Measurements from ENCODE around the gene SLFN12L. TPM values are rescaled to one million over a fixed set of nuclear protein-coding genes. Genes with fewer than 3 reads are reported as not detected.

The SLFN12L gene
- total RNA-seq, 1 experiment from 2014 or later, result not detected

GRCh38 chr17:35568561-35568960 is 31.1 kb upstream of the SLFN12L start:
- Histone ChIP-seq H3K23me2 (ENCODE audit: insufficient read length, low read depth, low read length, poor library complexity, severe bottlenecking) (no peaks in the 10 kb centered on the region), H2BK15ac (ENCODE audit: low read depth, low read length) (no peak overlapping the region), H3K4me1 (ENCODE audit: insufficient read depth, low read length) (no peaks in the 10 kb centered on the region), H3K27ac (ENCODE audit: insufficient read length, low read depth, low read length) (no peak overlapping the region), H4K8ac (replicated peaks; ENCODE audit: insufficient read length, low read depth, low read length) (no peak overlapping the region), H3K27me3 (ENCODE audit: insufficient read depth, low read length) (no peaks in the 10 kb centered on the region), H2BK20ac (ENCODE audit: low read depth, low read length, poor library complexity, severe bottlenecking) (no peak overlapping the region), H3K79me2 (ENCODE audit: insufficient read depth, low read length) (peaks cover 10% of the 10 kb centered on the region; the same call in 1 of the 2 replicates), H2BK12ac (ENCODE audit: insufficient read length, low read depth, low read length) (no peak overlapping the region), H3K4me2 (ENCODE audit: insufficient read depth, insufficient read length, low read length) (peak overlapping the region; percentile 87), H2BK120ac (ENCODE audit: low read depth, low read length, poor library complexity, severe bottlenecking) (no peak overlapping the region), H2AK5ac (ENCODE audit: insufficient read length, low read length) (no peak overlapping the region), H2AFZ (ENCODE audit: low read length) (no peak overlapping the region), H3K23ac (ENCODE audit: insufficient read length, low read depth, low read length) (no peak overlapping the region), H4K20me1 (ENCODE audit: control insufficient read depth, insufficient read depth, insufficient read length) (no peaks in the 10 kb centered on the region), H3K79me1 (ENCODE audit: insufficient read depth, low read depth, low read length, poor library complexity, severe bottlenecking) (peaks cover 6% of the 10 kb centered on the region), H3K56ac (ENCODE audit: insufficient read length, low read depth, low read length) (no peak overlapping the region), H4K91ac (ENCODE audit: insufficient read length, low read depth, low read length) (no peak overlapping the region), H3K9me3 (ENCODE audit: control insufficient read depth, low read depth, low read length) (no peaks in the 10 kb centered on the region), H3K18ac (ENCODE audit: insufficient read length, low read depth, low read length) (no peak overlapping the region), H2BK5ac (ENCODE audit: insufficient read length, low read length) (no peak overlapping the region), H3T11ph (ENCODE audit: low read length) (no peak overlapping the region), H3K4ac (ENCODE audit: low read depth, low read length) (no peak overlapping the region), H3K14ac (ENCODE audit: insufficient read depth, low read length) (no peak overlapping the region), H3K9ac (ENCODE audit: extremely low read depth, insufficient read length, low read length) (peak overlapping the region; percentile 93), H4K5ac (ENCODE audit: insufficient read length, low read depth, low read length) (no peak overlapping the region)
- peaks cover 29% of the 10 kb centered on the region for H3K27me3 Mint-ChIP-seq (ENCODE audit: low read depth)
- H3K36me3 Mint-ChIP-seq (ENCODE audit: insufficient read depth in 1 of 3, low read depth in 3 of 3), result peaks cover 0 to 8% (median 5%) of the 10 kb centered on the region in 3 experiments; a peak in 6 of 7 replicates
- TF ChIP-seq, protein P1, sequence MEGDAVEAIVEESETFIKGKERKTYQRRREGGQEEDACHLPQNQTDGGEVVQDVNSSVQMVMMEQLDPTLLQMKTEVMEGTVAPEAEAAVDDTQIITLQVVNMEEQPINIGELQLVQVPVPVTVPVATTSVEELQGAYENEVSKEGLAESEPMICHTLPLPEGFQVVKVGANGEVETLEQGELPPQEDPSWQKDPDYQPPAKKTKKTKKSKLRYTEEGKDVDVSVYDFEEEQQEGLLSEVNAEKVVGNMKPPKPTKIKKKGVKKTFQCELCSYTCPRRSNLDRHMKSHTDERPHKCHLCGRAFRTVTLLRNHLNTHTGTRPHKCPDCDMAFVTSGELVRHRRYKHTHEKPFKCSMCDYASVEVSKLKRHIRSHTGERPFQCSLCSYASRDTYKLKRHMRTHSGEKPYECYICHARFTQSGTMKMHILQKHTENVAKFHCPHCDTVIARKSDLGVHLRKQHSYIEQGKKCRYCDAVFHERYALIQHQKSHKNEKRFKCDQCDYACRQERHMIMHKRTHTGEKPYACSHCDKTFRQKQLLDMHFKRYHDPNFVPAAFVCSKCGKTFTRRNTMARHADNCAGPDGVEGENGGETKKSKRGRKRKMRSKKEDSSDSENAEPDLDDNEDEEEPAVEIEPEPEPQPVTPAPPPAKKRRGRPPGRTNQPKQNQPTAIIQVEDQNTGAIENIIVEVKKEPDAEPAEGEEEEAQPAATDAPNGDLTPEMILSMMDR (conservative IDR thresholded peaks at IDR 0.05), result no peak
- H3K4me1 Mint-ChIP-seq, result peaks cover 7 to 18% of the 10 kb centered on the region in 2 experiments
- DNase-seq, result no peak
- peak overlapping the region; percentile 88 to 94 for H3K4me3 Mint-ChIP-seq
- no peaks in the 10 kb centered on the region for H3K9me3 Mint-ChIP-seq
- peak overlapping the region; percentile 16 to 98 (median 93); a peak in 6 of 7 replicates for H3K27ac Mint-ChIP-seq
- WGBS (ENCODE audit: extremely low coverage, insufficient read length, low lambda C conversion rate), result no CpG with 5 or more reads among the region's 15 CpGs
